ENCODE data around the gene TGM5.

Gene TGM5

GRCh38 chr15:43189296-43189695, 77.4 kb downstream of the TGM5 start:
- no peak for DNase-seq

DNA sequence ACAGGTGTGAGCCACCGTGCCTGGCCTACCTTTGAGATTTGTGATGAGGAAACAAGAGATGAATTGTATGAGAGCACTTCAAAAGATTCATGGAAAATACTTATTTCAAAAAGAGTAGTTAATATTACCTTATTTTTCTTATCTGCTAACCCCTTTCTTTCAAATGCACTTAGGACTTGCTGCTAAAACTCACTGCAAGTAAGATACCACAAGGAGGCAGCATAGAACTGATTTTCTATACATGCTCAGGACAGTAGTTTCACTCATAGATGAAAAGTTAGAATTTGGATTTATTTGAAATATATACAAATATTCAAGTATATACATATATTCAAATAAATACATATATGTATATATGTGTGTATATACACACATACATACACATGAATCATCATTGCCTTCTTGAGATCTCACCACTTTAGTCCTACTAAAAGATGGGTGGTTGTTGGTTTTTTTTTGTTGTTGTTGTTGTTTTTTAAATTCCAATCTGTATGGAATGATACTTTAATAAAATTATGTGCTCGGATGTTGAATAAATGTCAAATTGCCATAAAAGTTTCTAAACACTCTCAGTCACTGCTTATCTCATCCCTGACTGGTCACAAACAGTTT, 79.1 kb downstream of the TGM5 start:
- DNase-seq, result peak in 1 of 2 donors; percentile 57

DNA sequence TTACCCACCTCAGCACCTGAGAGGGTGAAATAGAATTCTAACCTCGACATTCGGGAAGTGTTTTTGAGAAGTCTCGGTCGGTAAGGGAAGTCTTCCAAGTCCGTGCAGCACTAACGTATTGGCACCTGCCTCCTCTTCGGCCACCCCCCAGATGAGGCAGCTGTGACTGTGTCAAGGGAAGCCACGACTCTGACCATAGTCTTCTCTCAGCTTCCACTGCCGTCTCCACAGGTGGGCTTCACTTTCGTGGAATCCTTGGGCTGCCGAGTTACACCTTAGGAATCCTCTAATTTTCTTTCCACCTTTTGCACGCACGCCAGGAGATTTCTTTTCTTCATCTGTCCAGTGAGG, 80.8 kb downstream of the TGM5 start:
- no peak for DNase-seq

- peak; percentile 78 to 79 for DNase-seq
These were observed 81.3 kb downstream of the TGM5 start, which contains the start of gene CCNDBP1 for GRCh38 chr15:43185157-43186002. Gene CCNDBP1 (plus strand): TSS chr15:43185403. CDS start chr15:43185499, 96 bp downstream.

DNA sequence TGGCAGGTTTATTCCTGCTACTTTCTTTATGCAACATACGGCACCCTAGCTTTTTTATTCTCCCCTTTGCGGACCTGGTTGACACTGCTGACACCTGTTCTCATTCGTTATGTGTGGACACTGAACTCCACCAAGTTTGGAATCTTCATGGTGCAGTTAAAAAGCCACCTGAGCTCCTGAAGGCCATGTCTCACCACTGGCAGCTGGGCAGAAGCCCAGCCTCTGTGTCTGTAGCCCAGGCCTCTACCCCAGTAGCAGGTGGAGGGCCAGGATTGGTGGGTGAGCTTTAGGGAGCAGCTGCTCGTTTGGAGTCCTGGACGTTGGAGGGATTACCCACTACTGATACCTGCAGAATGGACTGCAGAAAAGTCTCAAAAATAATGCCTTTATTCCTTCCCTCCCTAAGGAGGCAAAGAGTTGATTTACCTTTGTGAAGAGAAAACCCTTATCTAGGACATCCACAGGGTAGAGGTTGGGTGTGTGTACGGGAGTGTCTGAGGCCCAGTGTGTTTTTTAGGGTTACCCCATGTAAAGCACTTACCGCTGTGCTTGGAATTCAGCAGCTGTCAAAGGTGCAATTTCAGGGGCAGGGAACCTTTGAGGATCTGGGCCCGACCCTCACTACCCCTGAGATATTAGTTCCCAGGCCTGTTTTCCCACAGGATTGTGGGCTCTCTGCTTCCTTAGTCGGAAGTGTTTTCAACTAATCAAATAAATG, 82.2 kb downstream of the TGM5 start:
- no peak for DNase-seq

DNA sequence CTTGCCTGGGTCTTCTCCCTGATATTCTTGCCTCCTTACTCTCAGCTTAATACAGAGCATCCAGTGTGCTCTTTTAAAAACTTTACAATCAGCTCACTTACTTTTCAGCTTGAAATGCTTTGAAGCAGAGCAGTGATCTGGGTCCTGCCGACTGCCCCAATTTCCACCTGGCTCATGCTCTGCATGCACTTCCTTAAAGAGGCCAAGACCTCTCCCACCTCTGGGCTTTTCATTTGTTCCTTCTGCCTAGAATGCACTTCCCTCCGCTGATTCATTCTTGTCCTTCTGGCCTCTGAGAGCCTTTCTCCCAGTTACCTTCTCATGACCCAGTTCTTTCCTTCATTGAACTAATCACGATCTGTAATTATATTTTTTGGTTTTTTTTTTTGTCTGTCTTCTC, 83.5 kb downstream of the TGM5 start:
- no peak for DNase-seq

Data from bone marrow (tissue), 2 donors.